HFF-Myc (cell line): ENCODE data around the gene ZNRF1.
A peak's percentile ranks its signal among the peaks of the same experiment; 100 is the strongest.

Experiments used
- DNase-seq: peaks from one replicate; pipeline ENCODE4 v3.0.0-alpha.2; 2011; ENCODE audit warnings: low read depth; ENCODE audit errors: extremely low read depth
- H3K4me3 ChIP-seq: replicated peaks from 2 replicates; pipeline ENCODE4 v1.5.1; 2011; ENCODE audit warnings: low read depth, mild to moderate bottlenecking, control low read depth, low read length
- CTCF ChIP-seq: IDR thresholded peaks from 2 replicates; pipeline ENCODE4 v1.5.1; 2012; ENCODE audit warnings: mild to moderate bottlenecking, low read depth, low read length, control low read depth; ENCODE audit errors: missing control alignments

The ZNRF1 gene

GRCh38 chr16:75110637-75111513 lies 112.1 kb downstream of the ZNRF1 start:
- DNase-seq = peak; percentile 70
- H3K4me3 ChIP-seq = peak overlapping the region; percentile 33
- TF ChIP-seq CTCF = peak; percentile 90

GRCh38 chr16:75111514-75111940 lies 112.7 kb downstream of the ZNRF1 start:
- DNase-seq = no peak
- no peak overlapping the region for H3K4me3 ChIP-seq

GRCh38 chr16:75111961-75112733 lies 113.3 kb downstream of the ZNRF1 start:
- no peak for DNase-seq
- no peak overlapping the region for H3K4me3 ChIP-seq
- TF ChIP-seq CTCF = no peak

More at GRCh38 chr16:75111514-75111940, 112.7 kb downstream of the ZNRF1 start:
- TF ChIP-seq CTCF = no peak

GRCh38 chr16:75112734-75113491 lies 114.1 kb downstream of the ZNRF1 start:
- no peak for TF ChIP-seq CTCF
- no peak overlapping the region for H3K4me3 ChIP-seq
- no peak for DNase-seq

GRCh38 chr16:75113541-75114121 lies 114.8 kb downstream of the ZNRF1 start:
- no peak for DNase-seq
- no peak overlapping the region for H3K4me3 ChIP-seq
- no peak for TF ChIP-seq CTCF
